NOMO-1 (cell line): Measurements from ENCODE around the gene CT45A3.
"Not testable (repeated sequence)": the region's sequence is repeated elsewhere in the genome, so short reads cannot be mapped to it uniquely, and the experiment has no call there.

Experiments
- DNase-seq, 2 experiments: peaks; one replicate each; lab custom pipeline; 2025; ENCODE audit not compliant: unreplicated experiment in 2 of 2; lab: John Stamatoyannopoulos, UW

CT45A3 gene, protein sequence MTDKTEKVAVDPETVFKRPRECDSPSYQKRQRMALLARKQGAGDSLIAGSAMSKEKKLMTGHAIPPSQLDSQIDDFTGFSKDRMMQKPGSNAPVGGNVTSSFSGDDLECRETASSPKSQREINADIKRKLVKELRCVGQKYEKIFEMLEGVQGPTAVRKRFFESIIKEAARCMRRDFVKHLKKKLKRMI

GRCh38 chrX:135768091-135768490, at the start of gene CT45A3:
CT45A3 (minus strand) TSS chrX:135768191; CDS start chrX:135764444, 3,747 bp downstream.
- not testable (repeated sequence) for DNase-seq

- DNase-seq, result not testable (repeated sequence)
Measured at GRCh38 chrX:135802687-135803086, 34.7 kb upstream of the CT45A3 start, which contains the start of gene CT45A6. CT45A6 (minus strand) TSS chrX:135802787; CDS start chrX:135798993, 3,794 bp downstream.

GRCh38 chrX:135785403-135785802, 17.4 kb upstream of the CT45A3 start, which contains the start of gene CT45A5:
CT45A5 (minus strand) TSS chrX:135785503; CDS start chrX:135781729, 3,774 bp downstream.
- not testable (repeated sequence) for DNase-seq

GRCh38 chrX:135744739-135745138, 23.3 kb downstream of the CT45A3 start:
- DNase-seq, result not testable (repeated sequence)

GRCh38 chrX:135741192-135741715, 26.7 kb downstream of the CT45A3 start:
- DNase-seq, result no peak

DNA sequence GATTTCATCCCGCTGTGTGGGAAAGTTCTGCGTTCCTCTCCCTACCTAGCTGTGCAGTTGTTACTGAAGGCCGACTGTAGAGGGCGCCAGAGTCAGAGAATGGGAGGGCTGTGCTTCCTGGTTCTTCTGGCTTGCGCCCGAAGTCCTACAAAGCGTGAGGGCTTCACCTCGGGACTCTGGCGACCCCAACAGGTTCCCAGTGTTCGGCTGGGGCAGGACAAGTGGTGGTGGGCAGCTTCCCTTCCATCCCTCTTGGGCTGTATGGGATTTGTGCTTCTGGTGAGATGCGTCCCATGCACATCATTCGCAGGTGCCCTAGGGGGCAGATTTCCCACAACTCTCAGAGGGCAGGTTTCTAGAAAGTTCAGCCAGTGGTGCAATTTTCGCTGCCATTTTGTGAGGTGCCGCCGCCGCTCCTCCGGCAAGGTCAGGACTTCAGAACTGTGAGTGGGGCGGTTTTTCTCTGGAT, 27.3 kb downstream of the CT45A3 start:
- no peak for DNase-seq

DNA sequence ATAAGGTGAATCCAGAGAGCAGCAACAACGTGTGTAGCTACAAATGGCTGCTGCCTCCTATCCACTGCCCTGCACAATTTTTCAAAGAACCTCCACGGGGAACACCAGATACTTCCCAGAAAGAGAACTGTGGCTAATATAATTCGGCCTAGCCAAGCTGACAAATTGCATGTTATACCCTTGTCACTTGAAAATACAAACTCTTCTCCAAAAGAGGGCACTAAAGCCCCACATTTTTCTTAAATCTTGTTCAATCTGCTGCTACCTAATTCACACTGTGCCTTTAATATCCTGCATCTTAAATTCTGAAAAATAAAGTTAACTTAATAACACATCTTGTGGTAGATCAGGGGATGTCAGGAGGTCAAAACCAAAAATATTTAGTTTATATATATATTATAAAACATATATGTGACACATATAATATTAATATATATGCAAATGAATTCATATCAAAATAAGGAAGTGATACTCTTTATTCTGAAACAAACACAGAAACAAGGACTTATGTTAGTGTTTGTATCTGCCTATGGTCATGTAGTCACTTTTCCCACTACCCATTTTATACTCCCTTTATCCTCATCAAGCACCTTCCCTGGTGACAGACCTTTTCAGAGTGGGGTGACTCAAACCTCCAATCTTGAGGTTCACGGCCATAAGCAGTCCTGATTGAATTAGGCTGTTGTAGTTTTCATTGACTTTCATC, 30.5 kb downstream of the CT45A3 start:
- no peak for DNase-seq

GRCh38 chrX:135734666-135735065, 33.3 kb downstream of the CT45A3 start:
- not testable (repeated sequence) for DNase-seq

- no peak for DNase-seq
Measured at GRCh38 chrX:135713795-135714194, 54.2 kb downstream of the CT45A3 start.

DNA sequence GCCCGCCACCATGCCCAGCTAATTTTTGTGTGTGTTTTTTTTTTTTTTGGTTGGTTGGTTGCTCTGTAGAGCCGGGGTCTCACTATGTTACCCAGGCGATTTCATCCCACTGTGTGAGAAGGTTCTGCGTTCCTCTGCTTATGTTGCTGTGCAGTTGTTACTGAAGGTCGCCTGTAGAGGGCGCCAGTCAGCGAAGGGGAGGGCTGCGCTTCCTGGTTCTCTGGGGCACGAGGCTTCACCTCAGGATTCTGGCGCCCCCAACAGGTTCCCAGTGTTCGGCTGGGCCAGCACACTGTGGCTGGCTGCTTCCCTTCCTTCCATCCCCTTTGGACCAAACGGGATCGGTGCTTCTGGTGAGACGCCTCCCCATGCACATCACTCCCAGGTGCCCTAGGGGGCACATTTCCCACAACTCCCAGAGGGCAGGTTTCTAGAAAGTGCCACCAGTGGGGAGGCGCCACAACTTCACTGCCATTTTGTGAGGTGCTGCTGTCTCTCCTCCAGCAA, 54.8 kb downstream of the CT45A3 start, which contains the start of gene CT45A1:
CT45A1 (plus strand) TSS at position 457 of the 507 bp plus-strand sequence. CDS start 5,302 bp downstream, outside the sequence.
- DNase-seq, result not testable (repeated sequence)
